Spinal cord (tissue), 10 donors: Measurements from ENCODE around the gene ME3. TPM values are rescaled to one million over a fixed set of nuclear protein-coding genes. Genes with fewer than 3 reads are reported as not detected.

Experiments
- DNase-seq, 6 donors: peaks; one replicate each; pipeline versions ENCODE4 v3.0.0 to v3.0.0-alpha.2; 2013 to 2015; ENCODE audit warnings: low spot score in 6 of 6, low read depth in 4 of 6
- H3K27ac ChIP-seq: one replicate; pipeline ENCODE4 v1.5.1; 2013; ENCODE audit warnings: low read depth, low read length, control low read depth
- H3K27me3 ChIP-seq: one replicate; pipeline ENCODE4 v1.6.1; 2013; ENCODE audit warnings: low read length; ENCODE audit not compliant: control insufficient read depth, insufficient read depth
- H3K36me3 ChIP-seq: one replicate; pipeline ENCODE4 v1.6.1; 2013; ENCODE audit warnings: low read length; ENCODE audit not compliant: control insufficient read depth, insufficient read depth
- H3K4me1 ChIP-seq: one replicate; pipeline ENCODE4 v1.6.1; 2013; ENCODE audit warnings: low read length; ENCODE audit not compliant: control insufficient read depth, insufficient read depth
- H3K4me3 ChIP-seq: one replicate; pipeline ENCODE4 v1.5.1; 2013; ENCODE audit warnings: low read depth, low read length, control low read depth
- H3K9me3 ChIP-seq: one replicate; pipeline ENCODE4 v1.6.1; 2013; ENCODE audit warnings: low read length; ENCODE audit not compliant: control insufficient read depth, insufficient read depth
- WGBS: methylation state at CpG from one replicate; pipeline ENCODE4 v1.1.5; 2013; ENCODE audit warnings: missing lambda C conversion rate; ENCODE audit not compliant: insufficient coverage; 5-methylcytosine and 5-hydroxymethylcytosine counted together
- polyA plus RNA-seq, 2 donors: library from polyadenylated mRNA; unstranded; fragments of 120-200 nt; gene quantifications; one replicate each; pipeline ENCODE4 v1.2.1, GENCODE V29; 2013; ENCODE audit not compliant: insufficient read length in 2 of 2
- total RNA-seq, 2 donors: library from RNA; depleted of rRNA in 1 of 2; stranded (reverse); fragments of 120-200 nt in 1 of 2; fragments of >200 nt in 1 of 2; gene quantifications; one replicate each; pipeline versions ENCODE4 v1.2.3 to v1.2.4, GENCODE V29; 2013 to 2014
- donor health status: healthy.

The ME3 gene
- total and polyA plus RNA-seq, 4 donors: 39.0 to 45.4 (median 44.6) TPM

DNA sequence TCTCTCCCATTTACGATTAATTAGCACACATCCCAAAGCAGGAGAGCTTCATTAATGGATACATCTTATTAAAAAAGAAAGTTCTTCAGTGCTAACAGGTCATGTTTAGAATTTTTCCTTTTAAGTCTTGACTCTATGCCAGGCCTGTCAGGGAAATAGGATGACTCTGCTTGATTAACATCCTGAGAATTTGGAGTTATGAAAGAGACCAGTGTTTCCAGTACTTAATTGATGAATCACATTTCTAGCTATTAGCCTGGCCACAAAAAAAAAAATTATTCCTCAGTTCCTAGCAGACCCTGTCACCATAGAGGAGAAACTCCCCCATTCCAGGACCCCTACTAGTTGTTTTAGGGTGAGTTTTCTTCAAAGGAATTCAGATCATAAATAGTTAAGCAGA lies 23.6 kb upstream of the ME3 start:
- peak in 1 of 6 donors; percentile 24 for DNase-seq
- no peaks in the 10 kb centered on the region for H3K4me1 ChIP-seq
- H3K27ac ChIP-seq: peak overlapping the region; percentile 50
- H3K36me3 ChIP-seq: no peaks in the 10 kb centered on the region
- no peaks in the 10 kb centered on the region for H3K27me3 ChIP-seq
- H3K9me3 ChIP-seq: no peaks in the 10 kb centered on the region
- WGBS: no CpG with 5 or more reads among the region's 1 CpG
- no peak overlapping the region for H3K4me3 ChIP-seq

DNA sequence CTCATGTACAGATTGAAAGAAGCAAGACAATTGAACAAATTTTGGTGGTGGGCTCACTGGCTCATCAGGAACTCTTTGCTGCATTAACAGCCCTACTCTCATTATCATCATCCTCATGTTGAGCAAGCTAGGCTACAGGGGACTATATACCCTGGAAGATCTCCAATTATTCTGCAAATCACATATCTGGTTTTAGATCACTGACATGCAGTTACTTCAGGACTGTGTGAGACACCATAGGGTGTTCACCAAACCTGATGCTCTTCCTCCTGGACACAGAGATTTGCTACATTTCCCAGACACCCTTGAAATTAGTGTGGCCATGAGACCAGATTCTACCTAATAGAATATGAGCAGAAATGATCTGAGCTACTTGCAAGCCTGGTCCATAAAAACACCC lies 23.0 kb upstream of the ME3 start:
- Histone ChIP-seq H3K27me3 (no peaks in the 10 kb centered on the region), H3K36me3 (no peaks in the 10 kb centered on the region), H3K9me3 (peaks cover under 1% of the 10 kb centered on the region), H3K4me3 (no peak overlapping the region), H3K4me1 (no peaks in the 10 kb centered on the region), H3K27ac (peak overlapping the region; percentile 2)
- DNase-seq: no peak

DNA sequence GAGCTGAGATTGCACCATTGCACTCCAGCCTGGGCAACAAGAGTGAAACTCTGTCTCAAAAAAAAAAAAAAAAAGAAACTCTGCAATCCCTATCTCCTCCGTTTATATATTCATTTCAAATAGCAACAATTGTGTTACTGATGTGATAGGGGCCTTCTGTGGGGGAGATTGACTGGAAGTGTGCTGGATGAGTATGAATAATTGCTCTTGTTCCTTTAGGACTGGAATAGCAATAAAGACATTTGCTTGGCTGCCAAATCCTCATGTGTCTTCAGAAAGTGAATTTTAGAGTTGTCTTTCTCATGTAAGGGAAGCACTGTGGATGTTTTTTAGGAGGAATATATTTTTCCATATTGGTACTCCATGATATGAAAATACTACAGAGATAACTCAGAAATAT lies 21.1 kb upstream of the ME3 start:
- no peak overlapping the region for H3K4me3 ChIP-seq
- WGBS: no CpG with 5 or more reads among the region's 1 CpG
- DNase-seq: no peak
- H3K27ac ChIP-seq: peak overlapping the region; percentile 52
- H3K4me1 ChIP-seq: peaks cover 3% of the 10 kb centered on the region
- H3K36me3 ChIP-seq: no peaks in the 10 kb centered on the region
- no peaks in the 10 kb centered on the region for H3K27me3 ChIP-seq
- peaks cover 2% of the 10 kb centered on the region for H3K9me3 ChIP-seq

DNA sequence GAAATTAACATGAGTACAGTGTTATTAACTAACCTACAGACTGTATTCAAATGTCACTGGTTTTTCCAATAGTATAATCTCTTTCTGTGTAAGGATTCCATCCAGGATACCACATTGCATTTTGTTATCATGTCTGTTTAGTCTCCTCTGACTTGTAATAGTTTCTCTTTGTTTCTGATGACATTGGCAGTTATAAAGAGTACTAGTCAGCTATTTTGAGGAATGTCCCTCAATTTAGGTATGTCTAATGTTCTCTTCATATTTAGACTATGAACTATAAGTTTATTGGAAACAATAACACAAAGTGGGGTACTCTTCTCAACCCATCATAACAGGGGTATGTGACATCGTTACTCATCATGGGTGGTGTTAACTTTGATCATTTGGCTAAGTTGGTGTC lies 20.3 kb upstream of the ME3 start:
- no peak overlapping the region for H3K4me3 ChIP-seq
- WGBS: no CpG with 5 or more reads among the region's 1 CpG
- H3K36me3 ChIP-seq: no peaks in the 10 kb centered on the region
- DNase-seq: no peak
- H3K4me1 ChIP-seq: peaks cover 3% of the 10 kb centered on the region
- H3K9me3 ChIP-seq: peaks cover 2% of the 10 kb centered on the region
- no peak overlapping the region for H3K27ac ChIP-seq
- no peaks in the 10 kb centered on the region for H3K27me3 ChIP-seq

DNA sequence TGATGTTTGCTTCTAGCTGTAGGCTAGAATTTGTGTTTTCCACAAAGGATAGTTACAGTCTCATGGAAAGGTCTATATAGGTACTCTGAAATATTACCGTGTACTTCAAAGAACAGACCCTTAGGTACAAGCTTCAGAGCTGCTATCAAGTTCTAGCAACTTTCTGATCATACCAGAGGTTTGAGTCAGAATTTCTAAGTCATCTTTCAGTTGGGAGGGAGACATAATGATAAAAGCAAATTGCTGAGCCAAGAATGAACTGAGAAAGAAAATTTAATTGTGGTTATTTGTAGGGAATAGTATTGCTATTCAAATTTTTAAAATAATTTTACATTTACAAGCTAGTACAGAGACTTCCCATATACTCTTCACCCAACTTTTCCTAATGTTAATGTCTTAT lies 19.9 kb upstream of the ME3 start:
- no peak for DNase-seq
- Histone ChIP-seq H3K4me3 (no peak overlapping the region), H3K9me3 (peaks cover 2% of the 10 kb centered on the region), H3K27ac (no peak overlapping the region), H3K27me3 (no peaks in the 10 kb centered on the region), H3K4me1 (peaks cover 3% of the 10 kb centered on the region), H3K36me3 (no peaks in the 10 kb centered on the region)
- WGBS: no CpG with 5 or more reads among the region's 1 CpG

DNA sequence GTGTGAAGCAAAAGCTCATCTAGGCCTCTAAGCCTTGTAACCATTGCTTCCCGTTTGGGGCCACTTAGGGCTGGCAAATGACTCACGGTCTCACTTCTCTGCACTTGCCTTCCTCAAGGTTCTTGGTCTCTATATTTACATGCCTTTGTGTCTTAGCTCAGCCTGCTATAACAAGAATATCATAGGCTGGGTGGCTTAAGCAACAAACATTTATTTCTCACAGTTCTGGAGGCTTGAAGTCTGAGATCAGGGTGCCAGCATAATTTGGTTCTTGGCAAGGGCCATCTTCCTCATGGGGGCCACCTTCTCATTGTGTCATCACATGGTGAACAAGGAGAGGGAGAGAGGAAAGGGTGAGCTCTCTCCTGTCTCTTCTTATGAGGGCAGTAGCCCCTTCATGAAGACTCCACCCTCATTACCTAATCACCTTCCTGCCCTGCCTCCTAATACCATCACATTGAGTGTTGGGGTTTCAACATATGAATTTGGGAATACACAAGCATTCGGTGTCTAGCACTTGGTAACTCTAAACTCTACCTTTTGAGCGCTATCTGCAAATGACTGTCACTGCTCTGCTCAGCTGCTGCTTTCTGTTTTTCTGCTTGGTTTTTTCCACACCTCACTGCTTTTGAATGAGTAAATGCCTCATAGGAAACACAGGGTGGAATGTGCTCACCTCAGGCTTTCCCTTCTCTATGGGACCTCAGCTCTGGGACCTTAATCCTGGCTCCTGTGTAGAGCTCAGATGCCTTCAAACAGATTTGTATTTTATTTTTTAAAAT lies 16.2 kb upstream of the ME3 start:
- no peaks in the 10 kb centered on the region for H3K27me3 ChIP-seq
- no peak for DNase-seq
- H3K9me3 ChIP-seq: peaks cover 2% of the 10 kb centered on the region
- H3K27ac ChIP-seq: no peak overlapping the region
- 90% methylated on average over 2 of the region's 4 CpGs for WGBS
- peaks cover 3% of the 10 kb centered on the region for H3K4me1 ChIP-seq
- no peaks in the 10 kb centered on the region for H3K36me3 ChIP-seq
- H3K4me3 ChIP-seq: no peak overlapping the region

DNA sequence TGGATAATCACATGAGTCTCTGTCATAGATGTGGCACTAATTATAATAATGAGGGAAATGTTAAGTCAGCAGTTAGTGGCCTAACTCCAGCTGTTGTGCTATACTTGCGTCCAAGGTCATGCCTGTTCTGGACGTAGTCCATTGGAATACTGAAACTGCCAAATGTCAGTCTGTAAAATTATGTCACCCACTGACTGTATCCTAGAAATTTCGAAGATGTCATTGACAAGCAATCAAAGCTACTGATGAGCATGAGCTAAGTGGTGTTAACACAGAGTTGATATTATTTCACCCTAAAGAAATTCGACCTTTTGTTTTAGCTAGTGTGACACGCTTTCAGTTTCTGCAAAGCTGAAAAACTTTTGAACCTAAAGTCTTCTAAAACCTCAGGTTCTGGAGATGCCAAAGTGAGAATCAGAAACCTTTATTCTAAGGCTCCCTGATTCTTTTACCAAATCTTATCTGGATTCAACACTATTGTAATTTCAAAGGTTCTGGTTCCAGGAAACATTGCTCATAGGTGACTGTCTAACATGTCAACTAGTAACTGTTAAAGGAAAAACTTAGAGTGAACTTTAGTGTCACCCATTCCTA lies 14.9 kb upstream of the ME3 start:
- no peak overlapping the region for H3K27ac ChIP-seq
- no peak for DNase-seq
- H3K9me3 ChIP-seq: peaks cover 2% of the 10 kb centered on the region
- peaks cover 3% of the 10 kb centered on the region for H3K4me1 ChIP-seq
- 83% methylated on average over 3 of the region's 5 CpGs for WGBS
- H3K36me3 ChIP-seq: no peaks in the 10 kb centered on the region
- no peaks in the 10 kb centered on the region for H3K27me3 ChIP-seq
- H3K4me3 ChIP-seq: no peak overlapping the region

DNA sequence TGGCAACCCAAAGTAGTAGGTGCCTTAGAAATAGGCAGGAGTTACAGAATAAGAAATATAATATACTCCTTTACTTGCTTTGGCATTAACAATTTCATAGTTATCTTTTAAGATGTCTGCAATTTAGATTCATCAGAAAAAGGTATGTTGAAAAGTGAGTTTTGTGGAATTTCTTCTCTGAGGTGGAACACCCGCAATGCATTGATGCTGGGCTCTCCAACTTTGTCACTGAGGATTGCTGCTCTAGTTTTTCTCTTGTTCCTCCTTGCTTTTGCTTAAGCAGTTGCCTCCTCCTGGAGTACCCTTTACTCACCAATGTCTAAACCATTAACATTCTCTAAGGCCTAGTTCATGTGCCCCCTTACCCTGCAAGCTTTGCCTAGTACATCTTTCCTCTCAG lies 14.1 kb upstream of the ME3 start:
- WGBS: 100% methylated on average over 1 of the region's 1 CpG

DNA sequence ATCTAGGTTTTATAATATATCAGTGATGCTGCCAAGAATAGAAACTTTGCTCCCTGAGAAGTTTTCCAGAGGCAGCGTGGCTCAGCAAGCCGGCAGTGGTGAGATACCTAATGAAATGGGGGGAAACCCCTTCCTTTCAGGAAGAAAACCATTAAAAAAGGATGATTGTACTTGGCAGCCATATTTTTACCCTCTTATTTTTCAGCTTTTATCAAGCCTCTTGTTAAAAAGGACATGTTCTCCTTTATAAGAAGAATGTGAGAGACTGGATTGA lies 9.0 kb upstream of the ME3 start:
- H3K4me3 ChIP-seq: no peak overlapping the region
- H3K36me3 ChIP-seq: no peaks in the 10 kb centered on the region
- H3K9me3 ChIP-seq: no peaks in the 10 kb centered on the region
- H3K27ac ChIP-seq: no peak overlapping the region
- H3K27me3 ChIP-seq: no peaks in the 10 kb centered on the region
- no peak for DNase-seq
- WGBS: no CpG with 5 or more reads among the region's 2 CpGs
- H3K4me1 ChIP-seq: no peaks in the 10 kb centered on the region

More for the DNA sequence above, 14.1 kb upstream of the ME3 start:
- Histone ChIP-seq H3K27me3 (no peaks in the 10 kb centered on the region), H3K9me3 (peaks cover 2% of the 10 kb centered on the region), H3K27ac (no peak overlapping the region), H3K4me1 (peaks cover 3% of the 10 kb centered on the region), H3K36me3 (no peaks in the 10 kb centered on the region), H3K4me3 (no peak overlapping the region)
- no peak for DNase-seq

DNA sequence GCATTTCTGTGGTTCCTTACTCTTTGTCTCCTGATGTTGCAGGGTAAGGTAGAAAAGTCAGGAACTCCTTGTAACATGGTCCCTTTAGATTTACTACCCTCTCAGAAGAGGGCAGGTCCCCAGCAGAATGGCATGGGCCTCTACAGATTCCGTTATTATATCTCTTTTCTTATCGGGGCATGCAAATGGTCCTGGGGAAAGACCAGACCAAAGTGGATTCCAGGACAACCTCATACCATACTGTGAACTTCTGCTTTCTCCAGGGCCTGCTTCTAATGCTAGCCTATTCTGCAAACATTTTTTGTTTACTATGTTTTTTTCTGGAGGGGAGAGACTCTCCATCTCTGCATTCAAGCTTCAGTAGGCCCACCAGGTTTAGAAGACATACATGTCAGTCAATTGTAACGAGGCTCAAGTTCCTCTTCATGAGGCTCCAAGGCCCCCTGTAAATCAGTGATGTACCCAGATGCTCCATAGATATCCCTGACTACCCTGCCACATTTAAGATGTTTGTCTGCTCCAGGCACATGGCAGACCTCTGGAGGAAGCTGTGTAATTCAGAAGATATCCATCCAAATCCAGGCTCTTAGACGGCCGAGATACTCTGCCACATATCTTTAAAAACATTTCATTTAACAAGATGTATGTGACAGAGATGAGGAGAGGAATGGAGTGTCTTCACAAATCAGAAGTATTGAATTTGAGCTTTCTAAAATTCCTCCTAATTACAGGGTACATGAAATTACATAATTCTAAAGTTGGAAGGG lies 8.5 kb upstream of the ME3 start:
- H3K27ac ChIP-seq: no peak overlapping the region
- H3K9me3 ChIP-seq: no peaks in the 10 kb centered on the region
- DNase-seq: no peak
- no peaks in the 10 kb centered on the region for H3K4me1 ChIP-seq
- WGBS: 89% methylated on average over 3 of the region's 5 CpGs
- no peaks in the 10 kb centered on the region for H3K27me3 ChIP-seq
- no peak overlapping the region for H3K4me3 ChIP-seq
- H3K36me3 ChIP-seq: no peaks in the 10 kb centered on the region
